ENCODE data around the gene NCOA7. TPM values are rescaled to one million over a fixed set of nuclear protein-coding genes. Genes with fewer than 3 reads are reported as not detected.
"Not testable (repeated sequence)": the region's sequence is repeated elsewhere in the genome, so short reads cannot be mapped to it uniquely, and the experiment has no call there.

NCOA7 gene
- total and polyA plus RNA-seq, 5 donors from 2014 or later: 12.6 to 41.9 (median 14.3) TPM

GRCh38 chr6:125935520-125935919, 144.8 kb downstream of the NCOA7 start:
- not testable (repeated sequence) for ATAC-seq (ENCODE audit: low read depth in 2 of 2); H3K36me3 ChIP-seq (ENCODE audit: control insufficient read depth, insufficient read depth, low read length)
- H3K27me3 Mint-ChIP-seq: peaks cover 12% of the 10 kb centered on the region

GRCh38 chr6:125939026-125939425, 148.3 kb downstream of the NCOA7 start:
- Histone ChIP-seq H3K27me3 (ENCODE audit: control insufficient read depth, insufficient read depth, low read length) (peaks cover 7% of the 10 kb centered on the region), H3K36me3 (ENCODE audit: control insufficient read depth, insufficient read depth, low read length) (no peaks in the 10 kb centered on the region), H3K9me3 (ENCODE audit: control insufficient read depth in 2 of 2, low read length in 2 of 2) (no peaks in the 10 kb centered on the region), H3K4me3 (ENCODE audit: low read depth, low read length) (no peak overlapping the region), H3K4me1 (ENCODE audit: control insufficient read depth, insufficient read depth, low read length, poor library complexity, severe bottlenecking) (no peaks in the 10 kb centered on the region), H3K27ac (ENCODE audit: insufficient read depth, low read length, poor library complexity, severe bottlenecking) (no peak overlapping the region)
- Mint-ChIP-seq H3K9me3 (peaks cover 0 to 2% (median 0%) of the 10 kb centered on the region in 7 donors), H3K4me3 (no peak overlapping the region), H3K27ac (no peak overlapping the region), H3K36me3 (no peaks in the 10 kb centered on the region), H3K4me1 (peaks cover 0 to 4% (median 0%) of the 10 kb centered on the region in 4 donors), H3K27me3 (peaks cover 12% of the 10 kb centered on the region)
- DNase-seq: no peak
- no peak for ATAC-seq (ENCODE audit: low read depth in 2 of 2)

More at GRCh38 chr6:125935520-125935919, 144.8 kb downstream of the NCOA7 start:
- not testable (repeated sequence) for H3K4me1 Mint-ChIP-seq; H3K27ac Mint-ChIP-seq; H3K9me3 Mint-ChIP-seq; H3K27me3 ChIP-seq (ENCODE audit: control insufficient read depth, insufficient read depth, low read length); DNase-seq; H3K4me3 Mint-ChIP-seq; H3K36me3 Mint-ChIP-seq; H3K4me3 ChIP-seq (ENCODE audit: low read depth, low read length); H3K9me3 ChIP-seq (ENCODE audit: control insufficient read depth in 2 of 2, low read length in 2 of 2); H3K27ac ChIP-seq (ENCODE audit: insufficient read depth, low read length, poor library complexity, severe bottlenecking); H3K4me1 ChIP-seq (ENCODE audit: control insufficient read depth, insufficient read depth, low read length, poor library complexity, severe bottlenecking)

GRCh38 chr6:125939791-125940190, 149.0 kb downstream of the NCOA7 start:
- Histone ChIP-seq H3K4me3 (ENCODE audit: low read depth, low read length) (no peak overlapping the region), H3K27me3 (ENCODE audit: control insufficient read depth, insufficient read depth, low read length) (peaks cover 7% of the 10 kb centered on the region), H3K27ac (ENCODE audit: insufficient read depth, low read length, poor library complexity, severe bottlenecking) (no peak overlapping the region), H3K36me3 (ENCODE audit: control insufficient read depth, insufficient read depth, low read length) (no peaks in the 10 kb centered on the region), H3K9me3 (ENCODE audit: control insufficient read depth in 2 of 2, low read length in 2 of 2) (no peaks in the 10 kb centered on the region), H3K4me1 (ENCODE audit: control insufficient read depth, insufficient read depth, low read length, poor library complexity, severe bottlenecking) (no peaks in the 10 kb centered on the region)
- H3K4me1 Mint-ChIP-seq: peaks cover 0 to 4% (median 0%) of the 10 kb centered on the region in 4 donors
- no peak overlapping the region for H3K27ac Mint-ChIP-seq
- no peak for DNase-seq
- no peak for ATAC-seq (ENCODE audit: low read depth in 2 of 2)
- peaks cover 0 to 2% (median 0%) of the 10 kb centered on the region in 7 donors for H3K9me3 Mint-ChIP-seq
- peaks cover 12% of the 10 kb centered on the region for H3K27me3 Mint-ChIP-seq
- H3K36me3 Mint-ChIP-seq: no peaks in the 10 kb centered on the region
- H3K4me3 Mint-ChIP-seq: no peak overlapping the region

- H3K27me3 ChIP-seq (ENCODE audit: control insufficient read depth, insufficient read depth, low read length): peaks cover 7% of the 10 kb centered on the region
- Mint-ChIP-seq H3K4me3 (no peak overlapping the region), H3K4me1 (peaks cover 0 to 4% (median 0%) of the 10 kb centered on the region in 4 donors), H3K27ac (no peak overlapping the region), H3K27me3 (peaks cover 14% of the 10 kb centered on the region), H3K36me3 (no peaks in the 10 kb centered on the region), H3K9me3 (peaks cover 0 to 1% (median 0%) of the 10 kb centered on the region in 7 donors)
- H3K27ac ChIP-seq (ENCODE audit: insufficient read depth, low read length, poor library complexity, severe bottlenecking): no peak overlapping the region
- ATAC-seq (ENCODE audit: low read depth in 2 of 2) (no peak), DNase-seq (no peak)
- H3K4me1 ChIP-seq (ENCODE audit: control insufficient read depth, insufficient read depth, low read length, poor library complexity, severe bottlenecking): no peaks in the 10 kb centered on the region
- no peaks in the 10 kb centered on the region for H3K36me3 ChIP-seq (ENCODE audit: control insufficient read depth, insufficient read depth, low read length)
- no peak overlapping the region for H3K4me3 ChIP-seq (ENCODE audit: low read depth, low read length)
- H3K9me3 ChIP-seq (ENCODE audit: control insufficient read depth in 2 of 2, low read length in 2 of 2): no peaks in the 10 kb centered on the region
Measured at GRCh38 chr6:125940247-125941041, 149.7 kb downstream of the NCOA7 start.

GRCh38 chr6:125942672-125943527, 152.1 kb downstream of the NCOA7 start:
- Histone ChIP-seq H3K4me1 (ENCODE audit: control insufficient read depth, insufficient read depth, low read length, poor library complexity, severe bottlenecking) (no peaks in the 10 kb centered on the region), H3K4me3 (ENCODE audit: low read depth, low read length) (no peak overlapping the region), H3K36me3 (ENCODE audit: control insufficient read depth, insufficient read depth, low read length) (no peaks in the 10 kb centered on the region), H3K27me3 (ENCODE audit: control insufficient read depth, insufficient read depth, low read length) (peaks cover 11% of the 10 kb centered on the region), H3K9me3 (ENCODE audit: control insufficient read depth in 2 of 2, low read length in 2 of 2) (no peaks in the 10 kb centered on the region), H3K27ac (ENCODE audit: insufficient read depth, low read length, poor library complexity, severe bottlenecking) (no peak overlapping the region)
- no peak for DNase-seq
- no peak for ATAC-seq (ENCODE audit: low read depth in 2 of 2)
- Mint-ChIP-seq H3K4me1 (peaks cover 0 to 4% (median 0%) of the 10 kb centered on the region in 4 donors), H3K27ac (no peak overlapping the region), H3K4me3 (no peak overlapping the region), H3K27me3 (peaks cover 23% of the 10 kb centered on the region), H3K36me3 (no peaks in the 10 kb centered on the region), H3K9me3 (no peaks in the 10 kb centered on the region)

GRCh38 chr6:125943528-125944433, 153.0 kb downstream of the NCOA7 start:
- no peaks in the 10 kb centered on the region for H3K4me1 ChIP-seq (ENCODE audit: control insufficient read depth, insufficient read depth, low read length, poor library complexity, severe bottlenecking)
- Mint-ChIP-seq H3K9me3 (no peaks in the 10 kb centered on the region), H3K4me1 (peaks cover 0 to 4% (median 0%) of the 10 kb centered on the region in 4 donors), H3K4me3 (no peak overlapping the region), H3K27ac (peak overlapping the region in 1 of 3 donors; percentile 53), H3K36me3 (no peaks in the 10 kb centered on the region), H3K27me3 (peaks cover 29% of the 10 kb centered on the region)
- no peak overlapping the region for H3K27ac ChIP-seq (ENCODE audit: insufficient read depth, low read length, poor library complexity, severe bottlenecking)
- H3K36me3 ChIP-seq (ENCODE audit: control insufficient read depth, insufficient read depth, low read length): no peaks in the 10 kb centered on the region
- peaks cover 11% of the 10 kb centered on the region for H3K27me3 ChIP-seq (ENCODE audit: control insufficient read depth, insufficient read depth, low read length)
- no peaks in the 10 kb centered on the region for H3K9me3 ChIP-seq (ENCODE audit: control insufficient read depth in 2 of 2, low read length in 2 of 2)
- ATAC-seq (ENCODE audit: low read depth in 2 of 2): no peak
- no peak for DNase-seq
- H3K4me3 ChIP-seq (ENCODE audit: low read depth, low read length): no peak overlapping the region

GRCh38 chr6:125944434-125944816, 153.7 kb downstream of the NCOA7 start:
- Mint-ChIP-seq H3K4me3 (no peak overlapping the region), H3K9me3 (no peaks in the 10 kb centered on the region), H3K27ac (no peak overlapping the region), H3K4me1 (peaks cover 0 to 4% (median 0%) of the 10 kb centered on the region in 4 donors), H3K36me3 (no peaks in the 10 kb centered on the region), H3K27me3 (peaks cover 26% of the 10 kb centered on the region)
- Histone ChIP-seq H3K36me3 (ENCODE audit: control insufficient read depth, insufficient read depth, low read length) (no peaks in the 10 kb centered on the region), H3K27ac (ENCODE audit: insufficient read depth, low read length, poor library complexity, severe bottlenecking) (no peak overlapping the region), H3K4me3 (ENCODE audit: low read depth, low read length) (no peak overlapping the region), H3K9me3 (ENCODE audit: control insufficient read depth in 2 of 2, low read length in 2 of 2) (no peaks in the 10 kb centered on the region), H3K4me1 (ENCODE audit: control insufficient read depth, insufficient read depth, low read length, poor library complexity, severe bottlenecking) (no peaks in the 10 kb centered on the region), H3K27me3 (ENCODE audit: control insufficient read depth, insufficient read depth, low read length) (peaks cover 11% of the 10 kb centered on the region)
- ATAC-seq (ENCODE audit: low read depth in 2 of 2) (no peak), DNase-seq (no peak)

Measured in CD4-positive, CD25-positive, alpha-beta regulatory T cell (primary cell).